Mammary epithelial cell (primary cell): ENCODE measurements around the gene ZNF503.

Experiments used
- CTCF ChIP-seq, 2 donors: IDR thresholded peaks in 1 of 2; conservative IDR thresholded peaks in 1 of 2; 2 replicates each; pipeline ENCODE4 v1.5.1; 2011 to 2012; ENCODE audit warnings: inconsistent platforms in 2 of 2, low read length in 2 of 2, mild to moderate bottlenecking in 2 of 2, control low read depth in 1 of 2, low read depth in 1 of 2; ENCODE audit not compliant: insufficient read depth in 1 of 2; ENCODE audit errors: extremely low read depth in 1 of 2
- EZH2 ChIP-seq: IDR thresholded peaks from 2 replicates; pipeline ENCODE4 v1.6.1; 2012; ENCODE audit warnings: low read length, inconsistent platforms, borderline replicate concordance

- TF ChIP-seq CTCF (conservative IDR thresholded peaks at IDR 0.05 in 1 of 2, IDR thresholded peaks at IDR 0.05 in 1 of 2; ENCODE audit: extremely low read depth in 1 of 2, insufficient read depth in 1 of 2, low read depth in 1 of 2, low read length in 2 of 2) (no peak), EZH2 (no peak)
Measured at GRCh38 chr10:75432176-75432575, 30.6 kb upstream of the ZNF503 start.
